Cardiac fibroblast (primary cell): ENCODE results near the gene WDR13.
"Not testable (repeated sequence)": the region's sequence is repeated elsewhere in the genome, so short reads cannot be mapped to it uniquely, and the experiment has no call there.

Experiments used
- DNase-seq, 2 donors: peaks; one replicate each; pipeline versions ENCODE4 v3.0.0 to v3.0.0-alpha.2; 2010; ENCODE audit warnings: low read depth in 2 of 2
- H3K4me3 ChIP-seq, 2 donors: replicated peaks in 1 of 2; 1 replicate in 1 of 2; 2 replicates in 1 of 2; pipeline ENCODE4 v1.5.1; 2011; ENCODE audit warnings: low read depth in 2 of 2, low read length in 2 of 2, mild to moderate bottlenecking in 2 of 2, moderate library complexity in 1 of 2
- TF ChIP-seq, protein P1 (sequence below): IDR thresholded peaks from one replicate; pipeline ENCODE4 v1.5.1; 2011; ENCODE audit warnings: low read depth, mild to moderate bottlenecking, low read length, inconsistent platforms

WDR13 gene

DNA sequence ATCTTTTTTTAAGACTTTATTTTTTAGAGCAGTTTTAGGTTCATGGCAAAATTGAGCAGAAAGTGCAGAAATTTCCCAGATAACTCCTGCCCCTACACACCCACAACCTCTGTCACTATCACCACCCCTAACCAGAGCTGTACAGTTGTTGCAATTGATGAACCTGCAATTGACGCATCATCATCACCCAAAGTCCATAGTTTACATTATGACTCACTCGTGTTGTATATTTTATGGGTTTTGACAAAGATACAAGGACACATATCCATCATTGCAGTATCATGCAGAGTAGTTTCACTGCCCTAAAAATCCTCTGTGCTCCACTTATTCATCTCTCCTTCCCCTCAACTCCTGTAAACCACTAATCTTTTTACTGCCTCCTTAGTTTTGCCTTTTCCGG lies 51.8 kb downstream of the WDR13 start:
- no peak for DNase-seq
- no peak overlapping the region for H3K4me3 ChIP-seq
- TF ChIP-seq, protein P1, sequence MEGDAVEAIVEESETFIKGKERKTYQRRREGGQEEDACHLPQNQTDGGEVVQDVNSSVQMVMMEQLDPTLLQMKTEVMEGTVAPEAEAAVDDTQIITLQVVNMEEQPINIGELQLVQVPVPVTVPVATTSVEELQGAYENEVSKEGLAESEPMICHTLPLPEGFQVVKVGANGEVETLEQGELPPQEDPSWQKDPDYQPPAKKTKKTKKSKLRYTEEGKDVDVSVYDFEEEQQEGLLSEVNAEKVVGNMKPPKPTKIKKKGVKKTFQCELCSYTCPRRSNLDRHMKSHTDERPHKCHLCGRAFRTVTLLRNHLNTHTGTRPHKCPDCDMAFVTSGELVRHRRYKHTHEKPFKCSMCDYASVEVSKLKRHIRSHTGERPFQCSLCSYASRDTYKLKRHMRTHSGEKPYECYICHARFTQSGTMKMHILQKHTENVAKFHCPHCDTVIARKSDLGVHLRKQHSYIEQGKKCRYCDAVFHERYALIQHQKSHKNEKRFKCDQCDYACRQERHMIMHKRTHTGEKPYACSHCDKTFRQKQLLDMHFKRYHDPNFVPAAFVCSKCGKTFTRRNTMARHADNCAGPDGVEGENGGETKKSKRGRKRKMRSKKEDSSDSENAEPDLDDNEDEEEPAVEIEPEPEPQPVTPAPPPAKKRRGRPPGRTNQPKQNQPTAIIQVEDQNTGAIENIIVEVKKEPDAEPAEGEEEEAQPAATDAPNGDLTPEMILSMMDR = no peak

DNA sequence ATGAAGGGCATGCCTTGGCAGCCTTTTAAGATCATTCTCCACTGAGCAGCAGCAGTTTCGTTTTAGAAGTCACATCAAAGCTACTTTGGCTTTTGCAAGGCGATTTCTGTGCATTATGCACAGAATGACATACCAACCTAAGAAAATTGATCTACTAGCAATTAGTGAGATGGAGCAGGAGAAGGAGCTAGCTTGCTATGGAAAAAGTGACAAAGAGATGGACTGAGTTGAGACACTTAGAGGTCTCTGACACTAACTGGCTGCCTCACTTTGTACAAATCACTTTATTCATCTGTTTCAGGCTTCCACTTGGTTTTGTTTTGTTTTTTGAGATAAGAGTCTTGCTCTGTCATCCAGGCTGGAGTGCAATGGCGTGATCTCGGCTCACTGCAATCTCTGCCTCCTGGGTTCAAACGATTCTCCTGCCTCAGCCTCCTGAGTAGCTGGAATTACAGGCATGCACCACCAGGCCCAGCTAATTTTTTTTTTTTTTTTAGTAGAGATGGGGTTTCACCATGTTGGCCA lies 54.8 kb downstream of the WDR13 start:
- not testable (repeated sequence) for DNase-seq, H3K4me3 ChIP-seq

- not testable (repeated sequence) for H3K4me3 ChIP-seq, DNase-seq
Observed at GRCh38 chrX:48654746-48655145, 57.5 kb downstream of the WDR13 start.
